SK-MEL-5 (cell line): Measurements from ENCODE around the gene ADAMTS9. TPM values are rescaled to one million over a fixed set of nuclear protein-coding genes. Genes with fewer than 3 reads are reported as not detected.

Source experiments
- DNase-seq: peaks from one replicate; pipeline ENCODE4 v3.0.0-alpha.2; 2016; ENCODE audit warnings: low read depth, low spot score
- in situ Hi-C: cut with HindIII; loops from 2 replicates; pipeline ENCODE4 v1.10.0; 2016; ENCODE audit warnings: low sequenced_read_pairs, high pct_unique_total_duplicates, low pct_unique_long_range_greater_than_20kb
- total RNA-seq: library from RNA; depleted of rRNA; stranded (reverse); fragments of >200 nt; shearing (Covaris generic); gene quantifications from 2 replicates; pipeline ENCODE4 v1.2.3, GENCODE V29; 2014

Gene ADAMTS9
- total RNA-seq, 1 experiment from 2014 or later: not detected

DNA sequence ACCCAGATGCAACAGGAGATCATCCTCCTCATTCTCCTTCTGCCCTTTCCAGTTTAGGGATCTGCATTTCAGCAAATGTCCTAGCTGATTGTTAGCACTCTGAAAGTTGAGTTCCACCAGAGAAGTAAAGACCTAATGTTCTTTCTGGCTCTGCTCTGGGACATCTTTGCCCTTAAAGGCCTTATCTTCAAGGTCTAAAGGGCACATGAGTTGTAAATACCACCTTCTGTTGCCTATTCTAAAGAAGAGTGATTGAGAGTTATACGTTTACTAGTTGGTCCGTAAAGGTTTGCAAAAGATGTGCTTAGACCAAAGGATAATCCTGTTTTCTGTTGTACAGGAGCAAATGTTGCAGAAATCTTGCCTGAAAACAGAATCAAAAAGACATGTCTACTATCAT lies 151.6 kb downstream of the ADAMTS9 start:
- in situ Hi-C loops: no loop called here
- DNase-seq: no peak

DNA sequence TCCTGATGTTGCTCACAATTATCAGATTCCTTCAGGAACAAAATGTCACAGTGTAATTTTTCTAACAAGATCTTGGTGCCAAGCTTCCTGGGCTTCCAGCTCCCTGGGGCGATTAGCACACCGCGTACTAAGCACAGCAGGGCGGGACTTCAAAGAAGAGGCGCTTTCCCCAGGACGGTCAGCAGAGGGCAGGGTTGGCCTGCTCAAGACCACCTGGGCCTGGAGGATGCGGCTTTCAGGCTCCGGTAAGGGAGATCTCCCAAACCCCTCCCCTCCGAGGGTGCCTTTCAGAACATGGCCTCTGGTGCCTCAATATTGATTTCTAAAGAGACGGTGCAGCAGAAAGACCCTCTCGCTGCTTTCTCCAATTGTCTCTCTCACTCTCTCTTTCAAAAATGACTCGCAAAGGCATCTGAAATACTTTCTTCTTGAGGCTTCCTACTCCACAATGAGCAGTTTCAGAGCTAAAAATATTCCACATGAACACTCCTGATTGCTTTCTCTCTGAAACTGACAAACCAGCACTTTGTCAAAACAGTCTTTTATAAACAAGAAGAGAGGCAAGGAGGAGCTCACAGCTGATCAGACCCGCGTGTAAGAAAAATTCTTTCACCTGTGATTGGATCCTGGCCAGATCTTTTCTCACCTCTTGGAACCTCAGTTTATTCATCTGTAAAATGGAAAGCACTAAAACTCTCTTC lies 154.0 kb downstream of the ADAMTS9 start:
- peak; percentile 79 for DNase-seq
- in situ Hi-C loops: no loop called here

- peak; percentile 67 for DNase-seq
- in situ Hi-C loops: no loop called here
Observed at GRCh38 chr3:64530434-64531049, 157.3 kb downstream of the ADAMTS9 start.

GRCh38 chr3:64523324-64523723 lies 164.5 kb downstream of the ADAMTS9 start:
- DNase-seq: no peak
- in situ Hi-C loops: no loop called here

GRCh38 chr3:64520334-64520733 lies 167.5 kb downstream of the ADAMTS9 start:
- DNase-seq: no peak
- in situ Hi-C loops: no loop called here

DNA sequence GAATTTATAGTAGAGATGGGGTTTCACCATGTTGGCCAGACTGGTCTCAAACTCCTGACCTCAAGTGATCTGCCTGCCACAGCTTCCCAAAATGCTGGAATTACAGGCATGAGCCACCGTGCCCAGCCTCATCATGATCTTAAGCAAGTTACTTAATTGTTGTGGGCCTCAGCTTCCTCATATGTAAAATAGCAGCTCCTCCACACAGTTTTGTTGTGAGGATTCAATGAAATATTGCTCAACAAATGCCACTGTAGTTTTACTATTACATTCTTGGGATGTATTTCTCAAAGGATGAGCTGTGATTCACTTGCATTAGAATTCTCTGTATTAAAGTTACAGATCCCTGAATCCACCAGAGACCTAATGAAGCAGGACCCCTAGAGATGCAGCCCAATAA lies 168.8 kb downstream of the ADAMTS9 start:
- in situ Hi-C loops: no loop called here
- no peak for DNase-seq

DNA sequence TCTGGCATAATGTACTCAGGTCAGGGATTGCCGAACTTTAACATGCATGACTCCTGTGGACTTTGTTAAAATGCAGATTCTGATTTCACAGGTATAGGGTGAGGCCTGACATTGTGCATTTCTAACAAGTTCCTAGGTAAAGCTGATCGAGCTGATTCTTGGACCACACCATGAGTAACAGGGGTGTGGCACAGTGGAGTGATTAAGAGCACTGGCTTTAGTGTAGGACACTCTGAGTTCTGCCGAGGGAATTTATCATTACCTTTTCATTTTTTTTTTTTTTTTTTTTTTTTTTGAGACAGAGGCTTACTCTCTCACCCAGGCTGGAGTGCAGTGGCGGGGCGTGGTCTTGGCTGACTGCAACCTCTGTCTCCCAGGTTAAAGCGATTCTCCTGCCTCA lies 169.3 kb downstream of the ADAMTS9 start:
- in situ Hi-C loops: no loop called here

GRCh38 chr3:64514889-64515288 lies 172.9 kb downstream of the ADAMTS9 start:
- DNase-seq: no peak
- in situ Hi-C loops: no loop called here

More for the DNA sequence above, 169.3 kb downstream of the ADAMTS9 start:
- DNase-seq: no peak

- in situ Hi-C loops: no loop called here
- no peak for DNase-seq
Observed at GRCh38 chr3:64509206-64509605, 178.6 kb downstream of the ADAMTS9 start.

DNA sequence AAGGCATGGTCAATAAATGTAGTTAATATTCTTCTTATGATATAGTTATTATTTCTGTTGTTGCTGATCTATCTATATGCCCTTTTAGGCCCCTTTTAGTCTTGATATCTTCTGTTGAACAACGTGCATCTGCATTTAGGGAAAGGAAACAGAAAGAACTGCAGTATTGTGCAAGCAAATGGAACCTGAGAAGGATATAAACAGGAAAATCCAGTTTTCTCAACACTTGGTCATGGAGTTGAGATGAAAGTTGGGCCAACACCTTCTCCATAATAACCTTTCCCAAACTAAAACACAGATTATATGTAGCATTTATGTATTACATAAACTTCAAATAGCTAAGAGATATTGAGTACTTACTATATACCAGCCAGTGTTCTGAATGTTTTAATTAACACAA lies 179.7 kb downstream of the ADAMTS9 start:
- no peak for DNase-seq
- in situ Hi-C loops: no loop called here

DNA sequence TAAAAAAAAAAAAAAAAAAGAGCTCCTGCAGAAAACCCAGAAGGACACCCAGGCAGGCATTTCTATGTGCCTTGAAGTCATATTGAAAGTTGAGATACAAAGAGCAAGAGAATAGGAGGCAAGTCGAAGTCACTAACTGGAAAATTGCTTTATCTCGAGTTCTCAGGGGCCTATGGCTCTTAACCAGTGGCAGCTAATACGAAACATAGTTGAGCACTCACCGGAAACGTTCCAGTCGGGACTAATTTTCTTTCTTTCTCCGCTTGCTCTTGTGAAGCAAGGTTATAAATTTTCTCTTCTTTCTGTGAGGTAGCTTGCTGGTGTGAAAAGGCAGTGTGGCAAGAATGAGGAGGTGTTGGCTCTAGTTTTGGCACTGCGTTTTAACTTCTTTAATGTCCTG lies 181.5 kb downstream of the ADAMTS9 start:
- in situ Hi-C loops: no loop called here
- DNase-seq: no peak

DNA sequence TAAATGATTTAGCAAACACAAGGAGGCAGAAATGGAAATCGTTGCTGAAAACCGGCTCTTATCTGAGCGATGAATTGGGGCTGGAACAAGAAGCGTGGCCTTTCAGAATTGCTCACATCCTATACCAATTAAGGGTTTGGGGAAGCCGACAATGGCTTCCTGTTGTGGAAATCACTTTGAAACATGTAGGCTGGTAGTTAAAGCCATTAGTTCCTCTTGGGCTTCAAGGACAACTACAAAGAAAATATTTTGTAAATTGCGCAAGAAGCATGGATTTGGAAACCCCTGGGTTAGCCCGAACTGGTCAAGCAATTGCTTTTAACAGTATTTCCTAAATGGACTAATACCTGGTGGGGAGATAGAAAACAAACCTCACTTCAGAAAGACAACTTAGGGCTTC lies 182.4 kb downstream of the ADAMTS9 start:
- no peak for DNase-seq
- in situ Hi-C loops: no loop called here

GRCh38 chr3:64502284-64502683 lies 185.5 kb downstream of the ADAMTS9 start:
- in situ Hi-C loops: no loop called here

GRCh38 chr3:64501298-64501906 lies 186.4 kb downstream of the ADAMTS9 start:
- in situ Hi-C loops: no loop called here
- DNase-seq: no peak

More at GRCh38 chr3:64502284-64502683, 185.5 kb downstream of the ADAMTS9 start:
- no peak for DNase-seq

DNA sequence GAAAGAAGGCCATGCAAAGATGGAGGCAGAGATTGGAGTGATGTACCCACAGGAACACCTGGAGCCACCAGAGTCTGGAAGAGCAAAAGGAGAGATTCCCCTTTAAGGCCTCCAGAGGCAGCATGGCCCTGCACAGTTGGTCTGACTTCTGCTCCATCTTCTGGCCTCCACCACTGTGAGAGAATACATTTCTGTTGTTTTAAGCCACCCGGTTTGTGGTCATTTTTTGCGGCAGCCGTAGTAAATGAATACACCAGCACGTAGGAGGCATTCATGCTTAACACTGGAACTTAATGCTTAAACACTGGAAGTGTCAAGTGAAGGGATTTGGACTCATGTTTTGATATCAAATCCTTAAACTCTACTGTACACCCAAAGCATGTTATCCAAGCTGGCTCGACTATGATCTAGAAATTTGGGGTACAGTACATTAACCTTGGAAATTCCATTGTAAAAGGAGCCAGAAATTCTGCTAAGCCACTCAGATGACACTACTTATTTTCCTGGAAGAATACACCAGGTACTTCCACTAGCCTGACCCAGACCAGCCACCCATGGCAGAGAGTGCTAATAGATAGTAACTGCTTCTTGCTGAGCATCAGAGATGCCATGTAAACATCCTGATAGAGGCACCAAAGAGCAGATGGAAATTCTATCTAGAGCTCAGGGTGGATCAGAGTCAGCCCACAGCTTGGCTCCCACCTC lies 190.9 kb downstream of the ADAMTS9 start:
- no peak for DNase-seq
- in situ Hi-C loops: no loop called here

GRCh38 chr3:64495781-64496334 lies 191.9 kb downstream of the ADAMTS9 start:
- DNase-seq: no peak
- in situ Hi-C loops: no loop called here

GRCh38 chr3:64495121-64495780 lies 192.5 kb downstream of the ADAMTS9 start:
- in situ Hi-C loops: no loop called here
- no peak for DNase-seq

DNA sequence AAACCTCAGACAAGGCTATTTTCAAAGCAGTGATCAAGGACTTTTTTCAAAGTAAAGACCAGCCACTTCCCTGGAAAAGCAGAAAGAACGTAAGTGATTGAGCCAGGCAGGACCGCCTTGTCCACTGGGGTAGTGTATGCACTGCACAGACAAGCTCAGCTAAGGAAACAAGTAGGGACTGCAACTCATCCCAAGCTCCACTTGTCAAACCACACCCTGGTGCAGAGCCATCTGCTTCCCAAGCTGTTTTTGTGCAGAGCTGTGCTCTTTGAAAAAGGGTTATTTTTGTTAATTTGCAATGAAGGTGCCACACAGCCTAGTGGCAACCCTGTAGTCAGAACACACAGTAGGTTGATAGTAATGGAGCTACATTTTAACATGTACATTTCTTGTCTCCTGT lies 193.3 kb downstream of the ADAMTS9 start:
- no peak for DNase-seq
- in situ Hi-C loops: no loop called here
